ENCODE results near the gene MYMX. TPM values are rescaled to one million over a fixed set of nuclear protein-coding genes. Genes with fewer than 3 reads are reported as not detected.
"Not testable (repeated sequence)": the region's sequence is repeated elsewhere in the genome, so short reads cannot be mapped to it uniquely, and the experiment has no call there.

The MYMX gene
- total and polyA plus RNA-seq, 2 of the 13 experiments (the other 11 are each of a cell fraction or from before 2014, with no cell fraction given), result not detected

- Histone ChIP-seq H3K9me3 (ENCODE audit: low read length) (no peaks in the 10 kb centered on the region), H3K27me3 (ENCODE audit: control insufficient read depth in 1 of 2, insufficient read depth in 2 of 2, low read length in 2 of 2) (peaks cover 0 to 14% of the 10 kb centered on the region in 2 experiments; a peak in 3 of 5 replicates), H2AFZ (ENCODE audit: low read length) (no peak overlapping the region), H3K36me3 (replicated peaks in 1 of 2; ENCODE audit: control insufficient read depth in 1 of 2, insufficient read depth in 2 of 2, low read length in 2 of 2) (no peaks in the 10 kb centered on the region), H3K27ac (ENCODE audit: extremely low read length, insufficient read depth, low read length) (no peak overlapping the region), H4K20me1 (ENCODE audit: insufficient read depth, low read length) (no peaks in the 10 kb centered on the region), H3K79me2 (ENCODE audit: insufficient read depth, low read length) (no peaks in the 10 kb centered on the region), H3K4me3 (replicated peaks in 1 of 3; ENCODE audit: insufficient read depth in 1 of 3, low read depth in 2 of 3, low read length in 3 of 3) (no peak overlapping the region), H3K4me2 (ENCODE audit: low read depth, low read length) (no peak overlapping the region), H3K9ac (ENCODE audit: insufficient read depth, low read depth, low read length) (no peak overlapping the region), H3K4me1 (ENCODE audit: insufficient read depth, low read length) (peaks cover 62% of the 10 kb centered on the region)
- ChIA-PET POLR2A (interaction anchor here (1.1 to 1.4 kb wide), 3 partner anchors 12 to 66 kb away, joined by 3 to 4 read pairs (median 4); partner anchors contain the start of gene HSP90AB1), CTCF (ENCODE audit: low intra/inter-chr PET ratio, low total read pairs) (no interaction called here)
- no peak for TF ChIP-seq TBL1XR1 (IDR thresholded peaks at IDR 0.05; ENCODE audit: borderline replicate concordance, low read length, partially characterized antibody)
- no peak for TF ChIP-seq RFX1 (IDR thresholded peaks at IDR 0.05)
- no peak for TF ChIP-seq CHD4 (IDR thresholded peaks at IDR 0.05; ENCODE audit: borderline replicate concordance, low read length)
- no peak for TF ChIP-seq ZNF879 (CRISPR knock-in tag; IDR thresholded peaks at IDR 0.05)
- TF ChIP-seq TRAFD1 (CRISPR knock-in tag; IDR thresholded peaks at IDR 0.05; ENCODE audit: borderline replicate concordance), result no peak
- WGBS (ENCODE audit: low lambda C conversion rate), result 64% methylated on average over 4 of the region's 4 CpGs
- FAIRE-seq (no peak), DNase-seq (ENCODE audit: low spot score) (no peak), ATAC-seq (peak; percentile 16; the same call in 2 of the 3 replicates)
- in situ Hi-C loops (cut with HindIII; ENCODE audit: extremely low pct_ligation_motif_present, low pct_unique_long_range_greater_than_20kb) (no loop called here), intact Hi-C loops (cut with micrococcal nuclease; ENCODE audit: unreplicated experiment) (no loop called here)
- BruUV-seq (replicated peaks), result no TSS peak
Observed at GRCh38 chr6:44180886-44181285, 35.8 kb upstream of the MYMX start.

GRCh38 chr6:44181784-44182183, 34.9 kb upstream of the MYMX start:
- H3K27me3 ChIP-seq (ENCODE audit: control insufficient read depth in 1 of 2, insufficient read depth in 2 of 2, low read length in 2 of 2); BruUV-seq (replicated peaks); POLR2A ChIA-PET; DNase-seq (ENCODE audit: low spot score); H3K9ac ChIP-seq (ENCODE audit: insufficient read depth, low read depth, low read length); H3K36me3 ChIP-seq (replicated peaks in 1 of 2; ENCODE audit: control insufficient read depth in 1 of 2, insufficient read depth in 2 of 2, low read length in 2 of 2); H3K79me2 ChIP-seq (ENCODE audit: insufficient read depth, low read length); H3K4me3 ChIP-seq (replicated peaks in 1 of 3; ENCODE audit: insufficient read depth in 1 of 3, low read depth in 2 of 3, low read length in 3 of 3); ATAC-seq; H2AFZ ChIP-seq (ENCODE audit: low read length); CTCF ChIA-PET (ENCODE audit: low intra/inter-chr PET ratio, low total read pairs); H3K27ac ChIP-seq (ENCODE audit: extremely low read length, insufficient read depth, low read length); H3K4me2 ChIP-seq (ENCODE audit: low read depth, low read length); H4K20me1 ChIP-seq (ENCODE audit: insufficient read depth, low read length); H3K9me3 ChIP-seq (ENCODE audit: low read length); in situ Hi-C loops (cut with HindIII; ENCODE audit: extremely low pct_ligation_motif_present, low pct_unique_long_range_greater_than_20kb); intact Hi-C loops (cut with micrococcal nuclease; ENCODE audit: unreplicated experiment): not testable (repeated sequence)
- FAIRE-seq, result peak; percentile 49
- peaks cover 63% of the 10 kb centered on the region for H3K4me1 ChIP-seq (ENCODE audit: insufficient read depth, low read length)
- TF ChIP-seq ZNF646 (CRISPR knock-in tag; IDR thresholded peaks at IDR 0.05), result peak; percentile 92
